Testis (tissue), 2 donors: ENCODE measurements around the gene TEX14.
"Not testable (repeated sequence)": the region's sequence is repeated elsewhere in the genome, so short reads cannot be mapped to it uniquely, and the experiment has no call there.

ENCODE experiments used
- CTCF ChIP-seq, 3 experiments: fragments of 450-650 bp in 2 of 3; fragments of 200-600 bp in 1 of 3; sonication (generic) in 1 of 3; IDR thresholded peaks; one replicate each; pipeline ENCODE4 v1.5.1; 2016 to 2019; ENCODE audit warnings: antibody characterized with exemption in 3 of 3, mild to moderate bottlenecking in 2 of 3, moderate library complexity in 1 of 3
- POLR2A ChIP-seq: fragments of 450-650 bp; IDR thresholded peaks from one replicate; pipeline ENCODE4 v1.6.1; 2017; ENCODE audit warnings: antibody characterized with exemption, mild to moderate bottlenecking, moderate library complexity

DNA sequence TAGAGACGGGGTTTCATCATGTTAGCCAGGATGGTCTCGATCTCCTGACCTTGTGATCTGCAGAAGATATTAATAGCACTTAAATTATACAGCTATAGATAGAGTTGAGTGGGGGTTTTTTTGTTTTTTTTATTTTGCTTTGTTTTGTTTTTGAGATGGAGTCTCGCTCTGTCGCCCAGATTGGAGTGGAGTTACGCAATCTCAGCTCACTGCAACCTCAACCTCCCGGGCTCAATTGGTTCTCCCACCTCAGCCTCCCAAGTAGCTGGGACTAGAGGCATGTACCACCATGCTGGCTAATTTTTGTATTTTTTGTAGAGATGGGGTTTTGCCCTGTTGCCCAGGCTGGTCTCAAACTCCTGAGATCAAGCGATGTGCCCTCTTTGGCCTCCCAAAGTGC, 1.8 kb downstream of the TEX14 start:
- not testable (repeated sequence) for TF ChIP-seq CTCF (IDR thresholded peaks at IDR 0.05); POLR2A
